ENCODE data around the gene MAP1A.

Gene MAP1A

DNA sequence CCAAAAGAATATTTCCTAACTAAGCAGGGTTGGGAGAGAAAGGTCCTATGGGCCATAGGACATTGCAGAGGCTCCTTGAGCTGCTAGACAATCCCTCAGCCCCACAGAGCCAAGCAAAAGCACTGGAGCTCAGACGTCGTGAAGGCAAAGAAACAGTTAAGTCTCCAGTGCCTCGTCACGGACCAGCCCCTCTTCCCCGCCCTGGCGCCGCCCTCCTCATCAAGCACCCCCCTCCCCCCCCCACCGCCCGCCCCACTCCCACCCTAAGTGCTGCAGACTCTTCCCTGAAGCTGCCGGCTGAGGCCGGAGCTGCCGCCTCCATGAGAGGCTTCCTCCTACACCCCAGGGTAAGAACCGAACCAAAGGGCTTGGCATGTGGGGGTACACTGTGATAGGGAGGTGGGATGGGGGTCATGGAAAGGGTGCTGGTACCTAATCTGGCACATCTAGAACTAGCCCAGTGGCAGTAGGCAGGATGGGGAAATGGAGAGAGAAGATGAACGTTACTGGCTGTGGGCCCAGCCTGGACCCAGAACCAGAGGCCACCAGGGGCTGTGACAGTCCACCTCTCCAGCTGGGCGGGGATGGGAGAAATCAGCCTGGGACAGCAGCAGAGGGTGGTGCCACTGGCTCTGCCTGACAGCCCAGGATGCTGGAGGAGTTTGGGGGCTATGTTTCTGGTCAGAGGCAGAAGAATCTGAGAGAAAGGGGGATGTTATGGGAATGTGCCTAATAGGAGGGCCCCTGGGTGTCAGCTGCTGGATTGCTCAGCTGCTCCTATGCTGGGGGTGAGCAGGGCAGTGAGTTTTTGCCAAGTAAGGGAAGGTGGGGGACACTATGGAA, at the start of gene MAP1A:
MAP1A (plus strand) TSS at position 255 of the 843 bp plus-strand sequence. CDS start 3,866 bp downstream, outside the sequence.
- DNase-seq (ENCODE audit: low spot score): no peak

DNA sequence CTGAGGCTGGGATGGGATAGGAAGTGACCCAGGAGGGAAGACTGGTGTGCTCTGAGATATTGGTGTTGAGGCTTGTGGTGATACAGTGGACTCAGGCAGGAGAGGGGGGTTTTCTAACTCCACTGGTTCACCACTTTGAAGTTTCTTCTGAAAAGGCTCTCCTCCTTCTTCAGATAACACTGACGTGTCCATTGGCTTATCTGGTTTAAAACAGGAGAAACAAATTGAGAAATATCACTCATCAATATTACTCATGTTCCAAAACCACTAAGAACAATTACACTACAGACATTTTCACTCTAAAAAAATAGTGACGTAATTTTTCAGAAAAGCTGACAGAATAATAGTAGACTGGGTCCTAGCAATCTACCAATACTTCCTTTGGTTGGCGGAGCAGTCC, 47.5 kb upstream of the MAP1A start:
- no peak for DNase-seq (ENCODE audit: low spot score)

GRCh38 chr15:43471975-43472374, 45.4 kb upstream of the MAP1A start:
- DNase-seq (ENCODE audit: low spot score): no peak

- DNase-seq (ENCODE audit: low spot score): no peak
Observed at GRCh38 chr15:43473885-43474284, 43.5 kb upstream of the MAP1A start.

GRCh38 chr15:43483297-43484128, 33.9 kb upstream of the MAP1A start:
- DNase-seq (ENCODE audit: low spot score): no peak

DNA sequence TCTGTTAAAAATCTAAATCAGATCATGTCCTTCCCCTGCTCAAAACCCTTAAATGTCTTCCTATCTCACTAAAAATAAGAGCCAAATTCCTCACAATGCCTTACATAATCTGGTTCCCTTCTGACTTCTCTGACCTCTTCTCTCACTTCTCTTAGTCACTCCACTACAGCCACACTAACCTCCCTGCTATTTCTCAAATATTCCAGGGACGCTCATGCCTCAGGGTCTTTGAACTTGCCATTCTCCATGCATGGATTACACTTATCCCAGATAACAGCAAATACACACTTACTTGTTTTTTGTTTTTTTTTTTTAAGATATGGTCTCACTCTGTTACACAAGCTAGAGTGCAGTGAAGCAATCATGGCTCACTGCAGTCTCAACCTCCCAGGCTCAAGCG, 33.0 kb upstream of the MAP1A start:
- DNase-seq (ENCODE audit: low spot score): no peak

DNA sequence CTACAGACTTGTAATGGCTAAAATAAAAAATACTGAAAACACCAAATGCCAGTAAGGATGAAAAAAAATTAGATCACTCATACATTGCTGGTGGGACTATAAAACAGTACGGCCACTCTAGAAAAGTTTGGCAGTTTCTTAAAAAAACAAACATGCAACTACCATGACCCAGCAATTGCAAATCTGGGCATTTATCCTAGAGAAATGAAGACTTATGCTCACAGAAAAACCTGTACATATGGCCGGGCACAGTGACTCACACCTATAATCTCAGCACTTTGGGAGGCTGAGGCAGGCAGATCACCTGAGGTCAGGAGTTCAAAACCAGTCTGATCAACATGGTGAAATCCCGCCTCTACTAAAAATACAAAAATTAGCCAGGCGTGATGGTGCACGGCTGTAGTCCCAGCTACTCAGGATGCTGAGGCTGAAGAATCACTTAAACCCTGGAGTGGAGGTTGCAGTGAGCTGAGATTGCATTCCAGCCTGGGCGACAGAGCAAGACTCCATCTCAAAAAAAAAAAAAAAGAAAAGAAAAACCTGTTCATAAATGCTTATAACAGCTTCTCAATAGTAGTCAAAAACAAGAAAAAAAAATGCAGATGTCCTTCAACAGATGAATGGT, 30.0 kb upstream of the MAP1A start:
- DNase-seq (ENCODE audit: low spot score): no peak

DNA sequence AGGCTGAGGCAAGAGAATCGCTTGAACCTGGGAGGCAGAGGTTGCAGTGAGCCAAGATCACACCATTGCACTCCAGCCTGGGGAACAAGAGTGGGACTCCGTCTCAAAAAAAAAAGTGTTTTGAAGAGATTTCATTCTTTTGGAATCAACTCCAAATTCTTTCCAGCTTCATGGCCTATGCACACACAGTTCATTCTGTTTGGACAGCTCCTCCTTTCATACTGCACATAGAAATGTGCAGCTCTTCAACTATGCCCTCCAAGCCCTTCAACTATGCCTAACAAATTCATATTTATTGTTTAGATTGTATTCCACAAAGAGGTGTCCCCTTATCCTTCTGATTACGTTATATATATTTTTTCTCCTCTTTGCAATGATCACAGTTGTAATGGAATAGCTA, 28.6 kb upstream of the MAP1A start:
- DNase-seq (ENCODE audit: low spot score): no peak

DNA sequence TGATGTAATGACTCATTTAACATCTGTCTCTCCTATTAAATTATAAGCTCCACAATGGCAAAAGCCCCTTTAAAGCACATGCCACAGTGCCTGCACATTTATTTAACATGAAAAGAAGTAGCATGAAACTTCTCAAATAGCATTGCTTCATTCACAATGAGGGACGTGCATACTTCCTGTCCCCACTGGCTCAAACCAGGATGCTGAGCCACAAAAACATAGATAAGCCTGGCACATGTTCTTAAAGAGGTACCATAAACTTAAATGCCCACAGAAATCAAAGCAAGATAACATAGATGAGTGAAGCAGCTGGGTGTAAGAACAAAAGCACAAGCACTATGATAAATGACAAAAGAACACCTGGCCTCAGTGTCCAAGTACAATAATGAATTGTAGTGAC, 28.2 kb upstream of the MAP1A start:
- no peak for DNase-seq (ENCODE audit: low spot score)

GRCh38 chr15:43492266-43492665, 25.1 kb upstream of the MAP1A start:
- DNase-seq (ENCODE audit: low spot score): no peak

- peak; percentile 89 for DNase-seq (ENCODE audit: low spot score)
Observed at GRCh38 chr15:43492673-43493601, 24.5 kb upstream of the MAP1A start, which contains the start of gene TP53BP1. TSS of gene TP53BP1 (minus strand) at chr15:43493156. CDS start at chr15:43493043, 113 bp downstream.

DNA sequence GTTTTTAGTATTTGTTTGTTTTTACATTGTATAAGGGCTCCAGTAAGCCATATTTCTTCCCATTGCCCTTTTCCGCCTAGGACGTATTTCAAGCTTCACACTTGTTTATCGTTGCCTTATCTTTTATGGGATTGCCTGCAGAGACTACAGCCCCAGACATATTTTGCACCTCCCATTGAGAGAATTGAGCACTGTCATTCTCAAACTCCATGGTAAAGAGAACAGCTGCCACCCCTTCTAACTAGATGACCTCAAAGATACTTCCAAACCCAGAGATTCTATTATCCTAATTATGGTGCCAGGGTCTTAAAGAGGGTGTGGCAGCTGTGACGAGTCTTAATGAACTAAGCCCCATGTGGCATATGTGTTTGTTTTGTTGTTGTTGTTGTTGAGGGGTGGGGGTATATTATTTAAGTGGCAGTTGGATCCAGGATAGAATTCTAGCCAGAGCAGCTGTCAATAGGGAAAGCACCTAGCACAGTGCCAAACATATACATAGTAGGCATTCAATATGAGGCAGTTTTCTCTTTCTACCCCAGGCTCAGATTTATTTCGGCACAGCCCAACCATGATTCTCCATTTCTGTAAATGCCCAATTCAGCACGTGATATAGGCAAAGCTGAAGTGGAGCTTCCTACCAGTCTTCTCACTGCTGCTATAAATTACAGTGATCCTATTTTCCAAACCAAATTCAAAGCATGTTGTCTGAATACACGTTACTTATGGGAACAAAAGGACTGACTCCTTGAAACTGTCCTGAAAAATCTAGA, 23.5 kb upstream of the MAP1A start:
- DNase-seq (ENCODE audit: low spot score): no peak

GRCh38 chr15:43498990-43499389, 18.4 kb upstream of the MAP1A start:
- no peak for DNase-seq (ENCODE audit: low spot score)

GRCh38 chr15:43499635-43500034, 17.8 kb upstream of the MAP1A start:
- no peak for DNase-seq (ENCODE audit: low spot score)

GRCh38 chr15:43505738-43506137, 11.7 kb upstream of the MAP1A start:
- no peak for DNase-seq (ENCODE audit: low spot score)

DNA sequence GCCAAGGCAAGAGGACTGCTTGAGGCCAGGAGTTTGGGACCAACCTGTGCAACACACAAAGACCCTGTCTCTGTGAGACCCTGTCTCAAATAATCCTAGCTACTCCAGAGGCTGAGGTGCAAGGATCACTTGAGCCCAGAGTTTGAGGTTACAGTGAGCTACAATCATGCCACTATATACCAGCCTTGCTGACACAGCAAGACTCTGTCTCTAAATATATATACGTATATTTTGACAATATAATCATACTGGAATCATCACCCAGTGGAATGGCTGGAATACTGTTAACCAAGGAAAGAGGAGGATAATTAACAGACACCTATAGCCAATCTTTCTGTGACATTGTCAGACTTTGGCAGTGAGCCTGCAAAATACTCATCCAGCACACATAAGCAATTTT, 9.0 kb upstream of the MAP1A start:
- DNase-seq (ENCODE audit: low spot score): no peak

- DNase-seq (ENCODE audit: low spot score): no peak
Observed at GRCh38 chr15:43508991-43509659, 8.3 kb upstream of the MAP1A start.

DNA sequence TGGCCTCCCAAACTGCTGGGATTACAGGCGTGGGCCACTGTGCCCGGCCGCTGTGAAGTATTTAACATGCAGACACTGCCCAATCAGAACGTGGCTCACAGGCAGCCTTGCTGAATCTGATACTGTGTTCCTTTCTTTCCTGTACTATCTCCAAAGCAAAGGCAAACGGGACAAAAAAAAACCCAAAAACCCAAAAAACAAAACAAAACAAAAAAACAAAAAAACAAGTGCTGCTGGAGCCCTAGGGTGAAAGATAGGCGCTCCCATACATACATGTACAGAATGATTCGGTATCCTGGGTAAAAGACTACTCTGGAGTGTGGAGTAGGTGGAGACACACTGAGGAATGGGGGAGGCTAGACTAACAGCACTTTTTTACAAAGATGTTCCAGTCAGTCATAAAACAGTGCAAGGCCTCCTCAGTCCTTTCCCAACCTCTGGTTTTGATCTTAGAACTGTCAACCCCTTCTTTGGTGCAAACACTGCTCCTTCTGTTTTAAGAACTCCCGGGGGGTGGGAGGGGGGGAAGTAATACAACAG, 7.7 kb upstream of the MAP1A start:
- no peak for DNase-seq (ENCODE audit: low spot score)

GRCh38 chr15:43510200-43511011, 7.0 kb upstream of the MAP1A start:
- peak; percentile 94 for DNase-seq (ENCODE audit: low spot score)
